Tibial artery (tissue), 4 donors: ENCODE results near the gene TUBB4B.

Experiments used
- DNase-seq, 2 donors: peaks; one replicate each; pipeline ENCODE4 v3.0.0-alpha.2; 2019
- H3K27ac ChIP-seq, 2 donors: fragments of 200-600 bp; sonication (generic) in 1 of 2; 1 replicate in 1 of 2; 2 replicates in 1 of 2; pipeline ENCODE4 v1.5.1; 2018 to 2019; ENCODE audit warnings: mild to moderate bottlenecking in 1 of 2
- H3K27me3 ChIP-seq, 2 donors: fragments of 200-600 bp; sonication (generic) in 1 of 2; one replicate each; pipeline versions ENCODE4 v1.5.1 to v1.6.0; 2016 to 2019
- H3K36me3 ChIP-seq, 3 donors: fragments of 200-600 bp; sonication (generic) in 2 of 3; one replicate each; pipeline ENCODE4 v1.5.1; 2016 to 2019; ENCODE audit warnings: mild to moderate bottlenecking in 2 of 3
- H3K4me1 ChIP-seq, 4 donors: fragments of 200-600 bp; sonication (generic) in 2 of 4; 1 replicate in 3 of 4; 2 replicates in 1 of 4; pipeline ENCODE4 v1.5.1; 2016 to 2019
- H3K4me3 ChIP-seq, 2 donors: fragments of 200-600 bp; sonication (generic) in 1 of 2; 1 replicate in 1 of 2; 2 replicates in 1 of 2; pipeline ENCODE4 v1.5.1; 2018 to 2019; ENCODE audit warnings: mild to moderate bottlenecking in 2 of 2
- H3K9me3 ChIP-seq, 3 donors: fragments of 200-600 bp; sonication (generic) in 1 of 3; one replicate each; pipeline ENCODE4 v1.5.1; 2016 to 2019
- CTCF ChIP-seq, 2 experiments: fragments of 200-600 bp in 1 of 2; fragments of 450-650 bp in 1 of 2; IDR thresholded peaks; one replicate each; pipeline ENCODE4 v1.5.1; 2017 to 2019; ENCODE audit warnings: antibody characterized with exemption in 2 of 2, mild to moderate bottlenecking in 1 of 2, moderate library complexity in 1 of 2
- intact Hi-C: fragments of 100-400 bp; cut with DNase I; formaldehyde crosslinking; loops from one replicate; pipeline ENCODE4 v1.15.0; 2023; ENCODE audit warnings: low total_unique reads

TUBB4B gene

DNA sequence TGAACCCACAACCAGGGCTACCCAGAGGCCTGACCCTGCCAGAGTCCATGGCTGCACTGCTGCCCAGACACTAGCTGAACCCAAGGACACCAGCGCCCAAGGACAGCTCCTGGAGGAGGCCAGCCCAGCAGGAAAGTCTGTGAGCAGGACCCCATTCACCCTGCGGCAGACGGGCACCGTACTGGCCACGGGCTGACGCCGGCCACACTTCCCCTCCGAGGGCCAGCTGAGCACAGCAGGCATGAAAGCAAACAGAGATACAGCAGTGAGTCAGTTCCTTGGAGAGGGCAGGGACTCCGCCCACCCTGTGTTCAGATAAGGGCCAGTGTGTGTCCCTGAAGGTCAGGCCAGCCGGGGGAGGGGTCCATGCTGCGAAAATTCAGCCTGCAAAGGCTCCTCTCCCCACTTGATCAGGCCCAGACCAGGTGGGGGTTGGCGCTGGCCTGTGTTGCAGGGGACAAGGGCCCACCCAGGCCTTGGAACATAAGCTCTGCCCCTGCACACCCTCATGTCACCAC lies 22.3 kb upstream of the TUBB4B start:
- TF ChIP-seq CTCF (IDR thresholded peaks at IDR 0.05) = no peak
- Histone ChIP-seq H3K4me1 (peaks cover 0 to 42% (median 27%) of the 10 kb centered on the region in 4 donors), H3K27ac (no peak overlapping the region), H3K27me3 (peaks cover 0 to 8% of the 10 kb centered on the region in 2 donors), H3K4me3 (no peak overlapping the region), H3K36me3 (peaks cover 0 to 24% (median 0%) of the 10 kb centered on the region in 3 donors), H3K9me3 (no peaks in the 10 kb centered on the region)
- no peak for DNase-seq
- intact Hi-C loops = no loop called here

- intact Hi-C loops = loop anchor here (5.0 kb wide), 1 partner anchor 33 kb away; the partner anchor contains the start of genes ANAPC2 and SSNA1
- no peak for DNase-seq
- peaks cover 0 to 18% (median 0%) of the 10 kb centered on the region in 3 donors for H3K36me3 ChIP-seq
- H3K4me1 ChIP-seq = peaks cover 0 to 52% (median 32%) of the 10 kb centered on the region in 4 donors
- no peak overlapping the region for H3K4me3 ChIP-seq
- H3K27me3 ChIP-seq = peaks cover 0 to 8% of the 10 kb centered on the region in 2 donors
- H3K27ac ChIP-seq = no peak overlapping the region
- no peaks in the 10 kb centered on the region for H3K9me3 ChIP-seq
- no peak for TF ChIP-seq CTCF (IDR thresholded peaks at IDR 0.05)
Observed at GRCh38 chr9:137219757-137220316, 21.2 kb upstream of the TUBB4B start.

DNA sequence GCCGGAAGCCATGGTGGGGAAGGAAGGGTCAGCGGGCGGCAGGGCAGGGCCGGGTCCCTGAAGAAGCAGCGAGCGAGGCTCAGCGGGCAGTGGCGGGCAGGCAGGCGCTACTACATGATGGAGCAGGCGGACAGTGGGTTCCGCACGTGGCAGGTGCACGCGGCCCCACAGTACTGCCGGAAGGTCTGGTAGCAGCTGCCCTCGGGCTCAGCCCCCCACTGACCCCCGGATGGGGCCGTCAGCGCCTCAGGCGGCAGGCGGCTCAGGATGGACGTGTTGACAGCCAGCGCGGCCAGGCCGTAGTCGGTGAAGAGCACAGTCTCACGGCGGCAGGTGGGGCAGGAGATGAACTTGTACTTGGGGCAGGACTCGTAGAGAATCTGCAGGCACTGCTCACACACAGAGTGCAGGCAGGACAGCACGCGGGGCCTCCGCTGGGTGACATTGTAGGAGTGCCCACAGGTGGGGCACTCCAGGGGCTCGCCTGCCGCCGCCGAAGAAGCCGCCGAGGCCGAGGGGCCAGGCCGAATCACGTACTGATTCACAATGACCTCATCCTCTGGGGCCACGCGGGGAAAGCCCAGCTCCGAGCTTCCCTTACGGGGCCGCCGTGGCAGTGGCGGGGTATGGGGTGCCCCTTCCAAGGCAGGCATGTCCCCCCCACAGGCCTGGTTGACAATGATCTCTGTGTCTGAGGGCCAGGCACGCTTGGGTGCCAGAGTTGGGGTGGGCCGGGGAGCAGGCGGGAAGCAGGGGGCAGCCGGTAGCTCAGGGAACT lies 20.6 kb upstream of the TUBB4B start:
- no peak overlapping the region for H3K4me3 ChIP-seq
- H3K27ac ChIP-seq = no peak overlapping the region
- H3K9me3 ChIP-seq = no peaks in the 10 kb centered on the region
- H3K27me3 ChIP-seq = peaks cover 0 to 8% of the 10 kb centered on the region in 2 donors
- no peak for DNase-seq
- peaks cover 0 to 11% (median 0%) of the 10 kb centered on the region in 3 donors for H3K36me3 ChIP-seq
- TF ChIP-seq CTCF (IDR thresholded peaks at IDR 0.05) = no peak
- intact Hi-C loops = loop anchor here (5.0 kb wide), 1 partner anchor 33 kb away; the partner anchor contains the start of genes ANAPC2 and SSNA1
- peaks cover 0 to 56% (median 32%) of the 10 kb centered on the region in 4 donors for H3K4me1 ChIP-seq

GRCh38 chr9:137221095-137221505 lies 20.0 kb upstream of the TUBB4B start:
- Histone ChIP-seq H3K27ac (no peak overlapping the region), H3K36me3 (peaks cover 0 to 5% (median 0%) of the 10 kb centered on the region in 3 donors), H3K27me3 (peaks cover 0 to 8% of the 10 kb centered on the region in 2 donors), H3K9me3 (no peaks in the 10 kb centered on the region), H3K4me1 (peaks cover 0 to 56% (median 32%) of the 10 kb centered on the region in 4 donors), H3K4me3 (peak overlapping the region in 1 of 2 donors; percentile 51)
- intact Hi-C loops = loop anchor here (5.0 kb wide), 1 partner anchor 34 kb away; the partner anchor contains the start of genes ANAPC2 and SSNA1
- no peak for DNase-seq
- no peak for TF ChIP-seq CTCF (IDR thresholded peaks at IDR 0.05)

DNA sequence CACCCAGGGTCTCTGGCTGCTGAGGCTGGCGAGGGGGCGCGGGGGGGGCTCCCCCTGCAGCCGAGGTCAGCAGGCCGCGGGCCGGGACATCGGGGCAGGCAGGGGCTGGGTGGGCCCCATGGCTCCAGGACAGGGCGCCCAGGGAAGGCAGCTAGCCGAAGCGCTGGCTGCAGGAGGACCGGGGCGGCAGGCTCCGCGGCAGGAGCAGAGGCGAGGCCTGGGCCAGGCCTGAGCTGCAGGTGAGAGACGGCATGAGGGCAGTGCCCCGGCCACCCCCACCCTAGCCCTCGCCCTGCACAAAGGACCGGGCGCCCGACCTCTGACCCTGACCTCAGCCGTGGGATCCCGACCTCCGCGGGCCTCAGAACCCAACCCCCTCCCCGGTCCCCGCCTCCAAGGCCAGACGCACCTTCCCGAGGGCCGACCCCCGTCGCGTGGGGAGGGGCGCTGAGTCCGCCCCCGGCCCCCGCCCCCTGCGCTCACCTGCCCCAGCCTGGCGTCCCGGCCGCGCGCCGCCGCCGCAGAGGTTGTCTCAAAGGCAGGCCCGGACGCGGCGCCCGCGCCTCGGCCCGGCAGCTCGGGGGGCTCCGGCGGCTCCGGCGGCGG lies 19.5 kb upstream of the TUBB4B start:
- Histone ChIP-seq H3K27ac (no peak overlapping the region), H3K4me1 (peaks cover 0 to 54% (median 32%) of the 10 kb centered on the region in 4 donors)
- DNase-seq = no peak

More for the DNA sequence above, 19.5 kb upstream of the TUBB4B start:
- peak overlapping the region; percentile 51 to 60 for H3K4me3 ChIP-seq
- intact Hi-C loops = loop anchor here (5.0 kb wide), 1 partner anchor 34 kb away; the partner anchor contains the start of genes ANAPC2 and SSNA1
- H3K9me3 ChIP-seq = no peaks in the 10 kb centered on the region
- no peaks in the 10 kb centered on the region for H3K36me3 ChIP-seq
- H3K27me3 ChIP-seq = peaks cover 0 to 8% of the 10 kb centered on the region in 2 donors
- no peak for TF ChIP-seq CTCF (IDR thresholded peaks at IDR 0.05)
